GM21723 (cell line): ENCODE results near the gene DLX3.

ENCODE experiments used
- ATAC-seq: cut with Tn5 transposase; IDR thresholded peaks from one replicate; pipeline ENCODE4 v1.9.1; 2021; ENCODE audit warnings: mild to moderate bottlenecking, moderate library complexity; ENCODE audit not compliant: unreplicated experiment

The DLX3 gene

GRCh38 chr17:50024808-50025207 is 29.8 kb upstream of the DLX3 start:
- no peak for ATAC-seq

GRCh38 chr17:50023520-50023919 is 28.5 kb upstream of the DLX3 start:
- no peak for ATAC-seq

GRCh38 chr17:50022463-50023130 is 27.6 kb upstream of the DLX3 start:
- ATAC-seq: no peak

- ATAC-seq: no peak
Observed at GRCh38 chr17:50021681-50022370, 26.8 kb upstream of the DLX3 start.

- ATAC-seq: no peak
Observed at GRCh38 chr17:50020841-50021599, 26.0 kb upstream of the DLX3 start.

- no peak for ATAC-seq
Observed at GRCh38 chr17:50018909-50019308, 23.9 kb upstream of the DLX3 start.

- ATAC-seq: no peak
Observed at GRCh38 chr17:50015146-50015545, 20.1 kb upstream of the DLX3 start.

- no peak for ATAC-seq
Observed at GRCh38 chr17:50014471-50015088, 19.6 kb upstream of the DLX3 start.

GRCh38 chr17:50013079-50013478 is 18.1 kb upstream of the DLX3 start:
- no peak for ATAC-seq

GRCh38 chr17:50009282-50009681 is 14.3 kb upstream of the DLX3 start:
- no peak for ATAC-seq

GRCh38 chr17:50003911-50004310 is 8.9 kb upstream of the DLX3 start:
- no peak for ATAC-seq

GRCh38 chr17:49998836-49999511 is 4.0 kb upstream of the DLX3 start:
- no peak for ATAC-seq

GRCh38 chr17:49997773-49998703 is 3.0 kb upstream of the DLX3 start:
- ATAC-seq: no peak

GRCh38 chr17:49997301-49997650 is 2.3 kb upstream of the DLX3 start:
- ATAC-seq: no peak

- no peak for ATAC-seq
Observed at GRCh38 chr17:49996495-49997300, 1.7 kb upstream of the DLX3 start.

- ATAC-seq: no peak
Observed at GRCh38 chr17:49996121-49996494, 1.1 kb upstream of the DLX3 start.

- ATAC-seq: no peak
Observed at GRCh38 chr17:49994085-49995054, 654 bp downstream of the DLX3 start.

GRCh38 chr17:49993423-49994060 is 1.5 kb downstream of the DLX3 start:
- no peak for ATAC-seq
